GM23338 (cell line): Measurements from ENCODE around the gene ZEB1. TPM values are rescaled to one million over a fixed set of nuclear protein-coding genes. Genes with fewer than 3 reads are reported as not detected.
"Not testable (repeated sequence)": the region's sequence is repeated elsewhere in the genome, so short reads cannot be mapped to it uniquely, and the experiment has no call there.

Source experiments
- ATAC-seq: fragments of 200-7000 bp; cut with Tn5 transposase; 3 replicates; pipeline ENCODE4 v1.9.1; 2020
- DNase-seq: peaks from one replicate; pipeline ENCODE4 v3.0.0-alpha.2; 2015; ENCODE audit warnings: low spot score
- H2AFZ ChIP-seq: fragments of 200-600 bp; sonication (generic); 2 replicates; pipeline ENCODE4 v1.8.0; 2016; ENCODE audit warnings: antibody characterized with exemption, mild to moderate bottlenecking, moderate library complexity
- H3F3A ChIP-seq: fragments of 200-600 bp; sonication (generic); replicated peaks from 2 replicates; pipeline ENCODE4 v1.8.0; 2017; ENCODE audit warnings: antibody characterized with exemption, mixed run types, low read depth
- H3K27ac ChIP-seq: fragments of 200-600 bp; sonication (generic); 2 replicates; pipeline ENCODE4 v1.6.1; 2016; ENCODE audit warnings: low read depth
- H3K27me3 ChIP-seq: fragments of 200-600 bp; sonication (generic); 2 replicates; pipeline ENCODE4 v1.8.0; 2016; ENCODE audit warnings: mild to moderate bottlenecking, mixed run types, moderate library complexity; ENCODE audit not compliant: insufficient read depth
- H3K36me3 ChIP-seq: fragments of 200-600 bp; sonication (generic); 2 replicates; pipeline ENCODE4 v1.8.0; 2016; ENCODE audit warnings: mild to moderate bottlenecking; ENCODE audit not compliant: insufficient read depth
- H3K4me1 ChIP-seq: fragments of 200-600 bp; sonication (generic); 2 replicates; pipeline ENCODE4 v1.8.0; 2016; ENCODE audit warnings: mild to moderate bottlenecking, moderate library complexity; ENCODE audit not compliant: insufficient read depth
- H3K4me2 ChIP-seq: fragments of 200-600 bp; sonication (generic); 2 replicates; pipeline ENCODE4 v1.7.1; 2017; ENCODE audit warnings: mixed run types
- H3K4me3 ChIP-seq: fragments of 200-600 bp; sonication (generic); 2 replicates; pipeline ENCODE4 v1.6.1; 2016; ENCODE audit warnings: mixed run types
- H3K79me2 ChIP-seq: fragments of 200-600 bp; sonication (generic); replicated peaks from 2 replicates; pipeline ENCODE4 v1.8.0; 2017; ENCODE audit warnings: mild to moderate bottlenecking; ENCODE audit not compliant: insufficient read depth
- H3K9me2 ChIP-seq: fragments of 200-600 bp; sonication (generic); 2 replicates; pipeline ENCODE4 v1.8.0; 2017; ENCODE audit not compliant: insufficient read depth
- H4K20me1 ChIP-seq: fragments of 200-600 bp; sonication (generic); replicated peaks from 2 replicates; pipeline ENCODE4 v1.8.0; 2017; ENCODE audit warnings: mild to moderate bottlenecking; ENCODE audit not compliant: insufficient read depth
- H3K27ac Mint-ChIP-seq: 2 replicates; pipeline ENCODE4 v1.8.0; 2020; ENCODE audit warnings: inconsistent platforms, mild to moderate bottlenecking, moderate library complexity, mixed read lengths
- H3K27me3 Mint-ChIP-seq: 3 replicates; pipeline ENCODE4 v1.8.0; 2022; ENCODE audit warnings: low read depth, mild to moderate bottlenecking, moderate library complexity, mixed read lengths, inconsistent platforms; ENCODE audit not compliant: insufficient read depth, poor library complexity
- H3K36me3 Mint-ChIP-seq: 3 replicates; pipeline ENCODE4 v1.8.0; 2021; ENCODE audit warnings: low read depth, mild to moderate bottlenecking, inconsistent platforms, moderate library complexity, mixed read lengths
- H3K4me1 Mint-ChIP-seq: 3 replicates; pipeline ENCODE4 v1.8.0; 2020; ENCODE audit warnings: mild to moderate bottlenecking, inconsistent platforms, mixed read lengths
- H3K4me3 Mint-ChIP-seq: 3 replicates; pipeline ENCODE4 v1.8.0; 2021; ENCODE audit warnings: moderate library complexity, mild to moderate bottlenecking, inconsistent platforms, mixed read lengths
- H3K9me3 Mint-ChIP-seq: 3 replicates; pipeline ENCODE4 v1.8.0; 2020; ENCODE audit warnings: moderate library complexity, mild to moderate bottlenecking, inconsistent platforms, mixed read lengths
- CREB1 ChIP-seq: fragments of 250-450 bp; sonication (Bioruptor Pico); IDR thresholded peaks from 2 replicates; pipeline ENCODE4 v1.5.0; 2020; ENCODE audit warnings: low read depth, mild to moderate bottlenecking, moderate library complexity
- CTCF ChIP-seq, 2 experiments: fragments of 200-600 bp in 1 of 2; sonication (generic) in 1 of 2; conservative IDR thresholded peaks; 2 replicates each; pipeline versions ENCODE4 v1.5.1 to v1.6.1; 2016 to 2017; ENCODE audit warnings: antibody characterized with exemption in 2 of 2, low read depth in 2 of 2, mild to moderate bottlenecking in 2 of 2, moderate library complexity in 1 of 2
- ETS1 ChIP-seq: IDR thresholded peaks from 2 replicates; pipeline ENCODE4 v1.6.1; 2016; ENCODE audit warnings: antibody characterized with exemption
- EZH2 ChIP-seq: fragments of 200-600 bp; sonication (generic); IDR thresholded peaks from one replicate; pipeline ENCODE4 v1.8.0; 2017; ENCODE audit warnings: antibody characterized with exemption, mild to moderate bottlenecking, low read depth; ENCODE audit not compliant: unreplicated experiment
- EZH2phosphoT487 ChIP-seq: fragments of 200-600 bp; sonication (generic); IDR thresholded peaks from one replicate; pipeline ENCODE4 v1.8.1; 2018; ENCODE audit warnings: antibody characterized with exemption; ENCODE audit not compliant: unreplicated experiment
- JUNB ChIP-seq: IDR thresholded peaks from one replicate; pipeline ENCODE4 v1.6.1; 2016; ENCODE audit warnings: antibody characterized with exemption; ENCODE audit not compliant: unreplicated experiment
- NANOG ChIP-seq: IDR thresholded peaks from 2 replicates; pipeline ENCODE4 v1.6.1; 2016; ENCODE audit warnings: antibody characterized with exemption, borderline replicate concordance
- POLR2AphosphoS5 ChIP-seq: IDR thresholded peaks from 2 replicates; pipeline ENCODE4 v1.6.1; 2016; ENCODE audit warnings: antibody characterized with exemption, low read depth
- STAT1 ChIP-seq: IDR thresholded peaks from one replicate; pipeline ENCODE4 v1.6.1; 2016; ENCODE audit warnings: antibody characterized with exemption; ENCODE audit not compliant: unreplicated experiment
- ZNF114 ChIP-seq: fragments of 250-450 bp; sonication (Bioruptor Pico); IDR thresholded peaks from 2 replicates; pipeline ENCODE4 v1.5.0; 2020; ENCODE audit warnings: mild to moderate bottlenecking, moderate library complexity
- polyA plus RNA-seq: library from polyadenylated mRNA; unstranded; fragments of >200 nt; fragmentation: Nextera tagmentation; extraction: Ambion mirVana; gene quantifications from 2 replicates; pipeline ENCODE4 v1.2.1, GENCODE V29; 2016
- total RNA-seq: library from RNA; depleted of rRNA; stranded (reverse); fragments of >200 nt; shearing (Covaris generic); gene quantifications from 2 replicates; pipeline ENCODE4 v1.2.3, GENCODE V29; 2014

Gene ZEB1
- total and polyA plus RNA-seq, 2 experiments from 2014 or later, result 0.16 to 0.45 TPM

- H3K36me3 Mint-ChIP-seq, H3K36me3 ChIP-seq, ATAC-seq, H3K4me2 ChIP-seq, H3K9me3 Mint-ChIP-seq, H3K27me3 Mint-ChIP-seq, H3F3A ChIP-seq, H3K27ac Mint-ChIP-seq, H3K9me2 ChIP-seq, H2AFZ ChIP-seq, H3K4me3 ChIP-seq, H4K20me1 ChIP-seq, H3K79me2 ChIP-seq, H3K4me1 ChIP-seq, H3K4me3 Mint-ChIP-seq, H3K27me3 ChIP-seq, DNase-seq, H3K27ac ChIP-seq, H3K4me1 Mint-ChIP-seq: not testable (repeated sequence)
Measured at GRCh38 chr10:31568252-31568861, 249.3 kb downstream of the ZEB1 start.

- Mint-ChIP-seq H3K9me3 (peaks cover 27% of the 10 kb centered on the region), H3K27ac (no peak overlapping the region), H3K4me3 (no peak overlapping the region), H3K27me3 (no peaks in the 10 kb centered on the region), H3K36me3 (peaks cover 2% of the 10 kb centered on the region; the same call in 2 of the 3 replicates), H3K4me1 (no peaks in the 10 kb centered on the region)
- H3K79me2 ChIP-seq, result no peaks in the 10 kb centered on the region
- H2AFZ ChIP-seq, result no peak overlapping the region; the same call in 1 of the 2 replicates
- H3K9me2 ChIP-seq, result peaks cover 4% of the 10 kb centered on the region; the same call in 1 of the 2 replicates
- no peaks in the 10 kb centered on the region; the same call in 1 of the 2 replicates for H3K36me3 ChIP-seq
- H3K27ac ChIP-seq, result no peak overlapping the region
- no peak for TF ChIP-seq EZH2
- TF ChIP-seq CREB1 (CRISPR knock-in tag), result no peak
- no peak for TF ChIP-seq JUNB
- TF ChIP-seq NANOG, result no peak
- TF ChIP-seq EZH2phosphoT487, result no peak
- TF ChIP-seq POLR2AphosphoS5, result no peak
- no peak for TF ChIP-seq ETS1
- no peak for TF ChIP-seq STAT1
- TF ChIP-seq CTCF (conservative IDR thresholded peaks at IDR 0.05; ENCODE audit: low read depth in 2 of 2), result no peak
- TF ChIP-seq ZNF114, result no peak
- H4K20me1 ChIP-seq, result no peaks in the 10 kb centered on the region
- H3K4me2 ChIP-seq, result no peak overlapping the region
- H3K27me3 ChIP-seq, result no peaks in the 10 kb centered on the region
- no peaks in the 10 kb centered on the region for H3K4me1 ChIP-seq
- DNase-seq, result no peak
- no peak overlapping the region for H3K4me3 ChIP-seq
- no peak for ATAC-seq
- H3F3A ChIP-seq, result no peaks in the 10 kb centered on the region
Measured at GRCh38 chr10:31574577-31574976, 255.6 kb downstream of the ZEB1 start.
